K562 (cell line): ENCODE data around the gene NFATC1.

ENCODE experiments used
- CTCF ChIP-seq, 3 experiments: IDR thresholded peaks in 2 of 3; conservative IDR thresholded peaks in 1 of 3; 2 replicates each; pipeline ENCODE4 v1.5.1; 2011 to 2012; ENCODE audit warnings: low read length in 3 of 3, mild to moderate bottlenecking in 3 of 3, control low read depth in 2 of 3, improper control_type of control experiment in 1 of 3, inconsistent platforms in 1 of 3, low read depth in 1 of 3, mixed read lengths in 1 of 3, moderate library complexity in 1 of 3; ENCODE audit not compliant: insufficient read depth in 2 of 3
- HLTF ChIP-seq: fragments of 450-650 bp; IDR thresholded peaks from 2 replicates; pipeline ENCODE4 v1.6.1; 2016
- HMG20B ChIP-seq: fragments of 250-450 bp; sonication (Bioruptor Pico); IDR thresholded peaks from 2 replicates; pipeline ENCODE4 v1.5.0; 2021; ENCODE audit warnings: mild to moderate bottlenecking
- MYC ChIP-seq, 2 experiments: fragments of 250-450 bp in 1 of 2; sonication (Bioruptor Pico) in 1 of 2; IDR thresholded peaks; 2 replicates each; pipeline versions ENCODE4 v1.5.1 to v1.6.1; 2012 to 2021; ENCODE audit warnings: low read depth in 2 of 2, borderline replicate concordance in 1 of 2, improper control_type of control experiment in 1 of 2, low read length in 1 of 2, mild to moderate bottlenecking in 1 of 2, moderate library complexity in 1 of 2
- POLR2A ChIP-seq: fragments of 450-650 bp; conservative IDR thresholded peaks from 2 replicates; pipeline ENCODE4 v1.6.1; 2016
- POLR2B ChIP-seq: fragments of 450-650 bp; IDR thresholded peaks from 2 replicates; pipeline ENCODE4 v1.6.1; 2018; ENCODE audit warnings: low read depth; ENCODE audit not compliant: partially characterized antibody
- XRCC5 ChIP-seq: fragments of 200-400 bp; formaldehyde crosslinking; IDR thresholded peaks from 2 replicates; pipeline ENCODE4 v1.6.1; 2017; ENCODE audit warnings: low read depth, mild to moderate bottlenecking, low read length
- ZNF165 ChIP-seq: fragments of 250-450 bp; sonication (Bioruptor Pico); IDR thresholded peaks from 2 replicates; pipeline ENCODE4 v1.4.0; 2020; ENCODE audit warnings: borderline replicate concordance
- ZNF76 ChIP-seq: fragments of 250-450 bp; sonication (Bioruptor Pico); IDR thresholded peaks from 2 replicates; pipeline ENCODE4 v1.4.0; 2020; ENCODE audit warnings: mild to moderate bottlenecking, moderate library complexity, borderline replicate concordance

GRCh38 chr18:79548621-79548985, 152.9 kb downstream of the NFATC1 start:
- TF ChIP-seq HMG20B (CRISPR knock-in tag) (no peak), HLTF (no peak), MYC (IDR thresholded peaks at IDR 0.05; ENCODE audit: low read depth, low read length) (no peak), MYC (CRISPR knock-in tag; IDR thresholded peaks at IDR 0.05; ENCODE audit: borderline replicate concordance, low read depth) (no peak), CTCF (IDR thresholded peaks at IDR 0.05 in 2 of 3, conservative IDR thresholded peaks at IDR 0.05 in 1 of 3; ENCODE audit: insufficient read depth in 2 of 3, low read depth in 1 of 3, low read length in 3 of 3) (no peak), POLR2A (no peak), ZNF165 (CRISPR knock-in tag) (no peak), POLR2B (no peak), ZNF76 (CRISPR knock-in tag) (no peak), XRCC5 (no peak)
